T-helper 1 cell (primary cell): Measurements from ENCODE around the gene DUT.

Source experiments
- DNase-seq, 5 donors: peaks; one replicate each; pipeline ENCODE4 v3.0.0-alpha.2; 2012 to 2020

DUT gene

DNA sequence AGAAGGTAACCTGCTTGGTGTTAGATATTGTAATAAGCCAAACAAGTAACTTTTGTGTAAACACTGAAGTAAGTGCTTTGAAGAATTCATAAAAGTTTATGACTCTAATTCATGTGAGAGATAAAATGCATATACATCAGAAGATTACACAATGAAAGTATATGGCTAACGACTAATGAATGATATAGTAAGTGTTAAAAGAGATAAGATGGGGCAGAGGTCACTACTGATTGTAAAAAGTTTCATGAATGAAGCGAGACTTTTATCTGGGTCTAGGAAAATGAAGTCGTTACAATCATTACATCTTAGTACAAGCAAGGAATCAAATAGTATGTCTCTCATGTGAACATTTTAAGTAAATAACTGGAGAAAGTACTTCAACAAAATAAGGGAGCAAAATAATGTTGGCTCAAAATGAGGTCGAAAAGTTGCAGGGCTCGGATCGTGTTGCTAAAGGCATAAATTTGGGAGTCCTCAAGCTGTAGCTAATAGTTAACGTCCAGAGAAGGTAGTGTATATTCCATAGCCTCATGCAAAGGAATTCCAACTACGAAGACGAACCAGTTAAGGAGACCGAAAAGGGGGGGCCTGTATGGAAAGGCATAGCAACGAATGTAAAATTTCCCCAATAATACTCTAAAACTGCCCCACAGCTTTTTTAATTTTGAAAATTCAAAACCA, 984 bp upstream of the DUT start:
- no peak for DNase-seq

DNA sequence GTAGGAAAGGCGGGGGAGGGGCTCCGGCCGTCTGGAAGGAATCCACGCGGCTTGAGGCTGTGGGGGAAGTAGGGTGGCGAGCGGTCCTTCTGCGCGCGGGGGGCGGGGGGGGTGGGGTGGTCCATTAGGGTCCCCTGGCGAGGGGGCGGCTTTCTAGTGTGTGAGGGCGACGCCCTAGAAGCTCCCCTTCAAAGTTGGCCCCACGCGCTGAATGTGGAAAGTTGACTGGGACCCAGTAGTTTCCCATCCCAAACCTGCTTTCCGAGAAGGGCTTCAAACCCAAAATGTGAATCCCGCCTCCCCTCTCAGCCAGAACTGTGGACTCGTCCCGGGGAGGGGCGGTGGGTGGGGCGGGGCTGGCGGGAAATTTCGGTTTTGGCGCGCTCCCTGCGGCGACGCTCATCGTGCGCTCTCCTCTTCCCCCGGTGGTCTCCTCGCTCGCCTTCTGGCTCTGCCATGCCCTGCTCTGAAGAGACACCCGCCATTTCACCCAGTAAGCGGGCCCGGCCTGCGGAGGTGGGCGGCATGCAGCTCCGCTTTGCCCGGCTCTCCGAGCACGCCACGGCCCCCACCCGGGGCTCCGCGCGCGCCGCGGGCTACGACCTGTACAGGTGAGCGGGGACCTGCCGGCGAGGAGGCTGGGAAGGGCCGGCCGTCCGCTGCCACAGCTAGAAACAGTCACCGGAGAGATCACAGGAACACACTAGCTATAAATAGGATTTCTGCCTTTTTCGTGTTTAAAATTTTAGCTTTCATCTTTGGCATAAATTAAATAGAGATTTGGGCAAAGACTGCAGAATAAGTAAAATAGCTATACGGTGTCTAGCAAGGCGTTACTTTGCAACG, 790 bp downstream of the DUT start:
- DNase-seq: peak; percentile 35 to 81 (median 59)

DNA sequence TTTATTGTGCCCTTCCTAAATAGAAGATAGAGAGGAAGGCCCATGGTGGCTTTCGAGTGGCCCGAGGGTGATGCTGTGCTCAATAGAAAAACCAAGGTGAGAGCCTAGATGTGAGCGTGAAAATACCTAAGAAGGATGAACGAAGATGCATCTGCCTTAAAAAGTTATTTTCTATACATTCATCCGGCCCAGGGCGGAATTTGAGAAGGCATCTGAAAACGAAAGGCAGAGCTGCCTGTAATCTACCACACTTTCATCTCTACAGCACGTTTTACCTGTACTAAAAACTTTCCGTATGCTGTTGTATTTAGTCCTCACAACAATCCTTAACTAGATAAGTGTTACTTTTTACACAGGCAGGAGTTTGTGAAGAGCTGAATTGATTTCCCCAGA, 1.4 kb downstream of the DUT start:
- DNase-seq: peak in 1 of 5 donors; percentile 42

DNA sequence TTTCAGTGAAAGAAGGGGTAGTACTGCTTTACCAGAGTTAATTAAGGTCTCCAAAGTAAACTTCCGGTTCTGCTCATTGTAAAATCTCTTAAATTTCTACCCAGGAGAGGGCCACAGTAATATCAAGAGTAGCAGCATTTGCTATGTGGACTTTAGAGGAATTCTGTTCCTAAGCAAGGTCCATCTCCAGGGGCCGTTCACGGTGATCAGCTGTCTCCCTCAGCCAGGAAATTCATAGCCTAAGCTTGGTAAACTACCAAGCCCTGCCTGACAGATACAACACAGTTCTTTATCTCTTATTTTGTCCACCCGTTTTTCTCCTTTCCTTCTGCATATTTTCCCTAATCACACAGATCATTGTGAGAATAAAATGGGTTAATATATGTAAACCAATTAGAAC, 2.3 kb downstream of the DUT start:
- no peak for DNase-seq

DNA sequence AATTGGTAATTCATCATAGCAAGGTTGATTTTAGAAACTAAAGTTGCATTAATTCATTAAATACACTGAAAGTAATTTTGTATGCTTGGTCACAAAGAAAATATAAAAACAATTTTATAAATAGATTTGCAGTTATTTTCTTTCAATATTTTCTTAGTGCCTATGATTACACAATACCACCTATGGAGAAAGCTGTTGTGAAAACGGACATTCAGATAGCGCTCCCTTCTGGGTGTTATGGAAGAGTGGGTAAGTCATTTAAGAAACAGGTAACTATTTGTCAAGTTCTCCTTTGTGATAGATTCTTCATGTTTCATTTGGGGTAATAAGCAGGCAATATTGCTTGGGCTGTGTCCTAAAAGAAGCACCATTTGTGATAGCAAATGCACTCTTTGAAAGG, 3.0 kb downstream of the DUT start:
- DNase-seq: no peak

DNA sequence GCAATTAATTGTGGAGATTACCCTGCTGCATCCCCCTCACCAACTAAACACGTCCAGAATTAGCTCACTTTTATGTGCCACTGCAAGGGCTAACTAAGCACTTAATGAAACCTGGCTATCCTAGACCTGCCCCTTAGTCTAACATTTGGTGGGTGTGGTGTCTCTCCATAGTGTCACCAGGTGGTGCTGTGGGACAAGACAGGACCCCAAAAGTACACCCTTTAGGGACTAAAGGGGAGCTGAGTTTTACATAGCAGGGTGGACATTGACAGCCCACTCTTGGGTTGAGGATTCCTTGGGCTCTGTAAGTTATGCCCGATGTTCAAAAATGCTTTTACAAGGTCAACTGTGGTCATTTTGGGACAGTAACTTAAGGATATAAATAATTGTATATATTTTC, 5.7 kb downstream of the DUT start:
- no peak for DNase-seq

DNA sequence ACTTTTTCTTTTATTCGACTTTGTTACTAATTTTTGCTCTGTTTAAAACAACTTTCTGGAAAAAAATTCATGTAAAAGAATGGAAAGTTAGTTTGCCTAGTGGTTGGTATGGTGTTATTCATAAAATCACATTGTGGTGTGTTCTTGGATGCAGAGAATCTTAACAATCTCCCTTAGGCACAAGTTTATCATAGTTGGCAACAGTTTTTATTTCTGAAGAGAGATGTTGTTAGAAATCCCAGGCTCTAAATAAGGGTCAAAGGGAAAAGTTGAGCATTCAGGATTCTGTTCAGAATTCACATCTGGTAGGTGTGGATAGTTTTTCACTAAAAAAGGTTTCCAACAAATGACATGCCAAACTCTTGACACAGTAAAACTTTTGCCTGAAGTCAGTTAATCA, 6.4 kb downstream of the DUT start:
- DNase-seq: no peak

DNA sequence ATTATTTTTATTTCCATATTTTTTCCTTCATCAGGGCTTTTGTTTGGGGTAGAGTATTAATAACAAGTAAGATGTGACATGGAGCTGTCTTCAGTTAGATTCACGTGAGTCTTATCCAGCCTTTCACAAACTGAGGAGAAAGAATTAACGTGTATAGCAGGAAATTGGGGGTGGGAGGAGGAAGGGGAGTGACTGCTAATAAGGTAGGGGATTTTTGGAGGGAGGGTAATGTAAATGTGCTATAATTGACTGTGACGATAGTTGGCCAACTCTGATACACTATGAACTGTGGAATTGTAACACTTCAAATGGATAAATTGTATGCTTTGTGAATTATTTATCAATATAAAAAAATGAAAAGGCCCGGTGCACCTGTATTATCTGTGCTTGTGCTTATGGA, 8.9 kb downstream of the DUT start:
- no peak for DNase-seq

DNA sequence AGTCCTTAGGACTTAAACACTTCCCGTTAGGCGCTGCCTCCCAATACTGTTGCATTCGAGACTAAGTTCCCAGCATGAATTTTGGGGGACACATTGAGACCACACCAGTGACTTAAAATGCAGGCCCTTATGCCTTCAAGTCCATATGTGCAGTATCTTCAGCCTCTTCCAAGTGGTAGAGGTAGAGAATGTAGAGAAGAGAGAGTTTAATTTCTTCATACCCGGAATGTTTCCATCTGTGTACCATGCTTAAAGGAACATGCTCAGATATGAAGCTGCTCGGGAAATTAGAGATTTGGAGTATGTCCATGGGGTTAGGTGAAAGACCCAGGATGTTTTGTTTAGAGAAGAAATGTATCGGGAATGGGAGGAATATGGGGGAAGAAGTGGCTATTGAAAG, 12.6 kb downstream of the DUT start:
- DNase-seq: no peak

DNA sequence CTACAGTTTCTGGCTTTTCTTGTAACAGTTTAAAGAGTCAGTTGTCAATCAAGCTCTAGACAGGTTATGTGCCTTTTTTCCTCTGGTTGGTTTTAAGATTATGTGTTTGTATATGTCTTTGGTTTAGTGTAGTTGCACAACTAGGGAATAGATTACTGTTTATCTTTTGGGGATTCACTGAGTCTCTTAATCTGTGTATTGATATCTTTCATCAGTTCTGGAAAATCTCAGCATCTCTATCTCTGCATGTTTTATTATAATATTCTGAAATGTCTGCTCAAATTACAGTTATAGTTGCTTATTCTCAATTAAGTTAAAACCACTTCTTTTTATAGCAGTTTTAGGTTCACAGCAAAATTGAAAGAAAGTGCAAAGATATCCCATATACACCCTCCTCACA, 14.3 kb downstream of the DUT start:
- DNase-seq: no peak

DNA sequence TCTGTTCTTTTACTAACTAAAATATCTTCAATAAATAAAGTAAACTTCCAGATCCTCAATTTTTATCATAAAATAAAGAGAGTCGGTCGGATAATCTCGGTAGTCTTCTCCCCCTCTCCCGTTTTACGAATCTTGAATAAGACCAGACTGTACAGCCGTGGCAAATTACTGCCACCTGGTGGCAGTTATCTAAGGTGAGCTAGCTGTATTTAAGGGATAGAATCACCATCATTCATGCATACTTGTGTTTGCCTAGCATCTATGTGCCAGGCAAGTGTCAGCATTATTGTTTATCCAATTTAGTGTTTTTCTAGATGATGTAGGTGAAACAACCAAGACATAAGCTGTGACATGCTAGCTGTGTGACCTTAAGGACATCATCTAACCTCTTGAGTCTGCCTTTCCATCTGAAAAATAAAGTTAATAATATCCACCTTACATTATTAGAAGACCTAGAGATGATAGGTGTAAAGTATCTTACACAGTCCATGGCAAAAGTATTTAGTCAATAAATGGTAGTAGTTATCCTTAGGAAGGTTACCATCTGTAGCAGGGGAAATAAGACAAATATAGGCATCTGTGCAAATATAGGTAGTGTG, 21.3 kb downstream of the DUT start:
- peak in 4 of 5 donors; percentile 20 to 67 (median 30) for DNase-seq

DNA sequence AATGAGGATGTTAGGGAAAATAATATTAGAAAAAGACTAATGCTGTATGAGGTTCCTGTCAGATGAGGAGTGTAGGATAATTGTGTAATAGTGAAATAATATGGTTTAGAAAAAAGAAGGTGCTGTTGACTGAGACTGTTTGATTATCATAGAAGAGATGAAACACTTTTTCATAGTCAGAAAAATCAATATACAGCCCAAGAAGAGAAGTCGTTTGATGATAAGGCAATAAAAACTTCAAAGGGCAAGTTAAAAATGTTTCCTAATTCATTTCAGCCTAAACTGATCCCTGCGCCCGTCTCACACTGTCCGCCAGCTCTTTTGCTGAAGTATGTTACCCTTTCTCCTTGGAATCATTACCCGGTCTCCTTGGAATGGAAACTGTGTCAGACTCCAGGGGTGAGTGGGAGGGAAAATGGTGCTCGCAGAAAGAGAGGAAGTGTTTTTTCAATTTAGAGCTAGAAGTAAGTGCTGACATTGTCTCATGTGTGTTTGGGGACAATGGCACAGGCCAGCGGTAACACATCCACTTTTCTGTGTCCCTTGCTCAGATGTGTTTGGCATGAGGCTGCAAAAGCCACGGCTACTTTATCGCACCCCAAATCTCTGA, 23.6 kb downstream of the DUT start:
- no peak for DNase-seq

DNA sequence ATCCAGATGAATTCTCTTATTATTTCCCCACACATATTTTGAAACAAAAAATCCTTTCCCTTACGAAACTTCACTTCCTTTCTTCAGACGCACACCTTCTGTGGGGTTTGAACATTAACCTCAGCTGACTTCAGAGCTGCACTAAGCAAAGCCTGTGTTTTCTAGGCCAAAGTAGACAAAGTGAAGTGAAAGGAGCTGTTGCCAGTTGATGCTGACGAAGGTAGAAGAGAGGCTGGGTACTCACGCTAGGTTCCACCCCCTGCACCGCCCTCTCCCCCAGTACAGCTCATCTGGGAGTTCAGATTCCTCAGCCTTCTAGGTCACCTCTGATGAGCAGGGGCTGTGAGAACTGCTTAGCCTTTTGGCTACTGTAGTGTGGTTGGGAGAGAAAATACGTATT, 24.1 kb downstream of the DUT start:
- no peak for DNase-seq

DNA sequence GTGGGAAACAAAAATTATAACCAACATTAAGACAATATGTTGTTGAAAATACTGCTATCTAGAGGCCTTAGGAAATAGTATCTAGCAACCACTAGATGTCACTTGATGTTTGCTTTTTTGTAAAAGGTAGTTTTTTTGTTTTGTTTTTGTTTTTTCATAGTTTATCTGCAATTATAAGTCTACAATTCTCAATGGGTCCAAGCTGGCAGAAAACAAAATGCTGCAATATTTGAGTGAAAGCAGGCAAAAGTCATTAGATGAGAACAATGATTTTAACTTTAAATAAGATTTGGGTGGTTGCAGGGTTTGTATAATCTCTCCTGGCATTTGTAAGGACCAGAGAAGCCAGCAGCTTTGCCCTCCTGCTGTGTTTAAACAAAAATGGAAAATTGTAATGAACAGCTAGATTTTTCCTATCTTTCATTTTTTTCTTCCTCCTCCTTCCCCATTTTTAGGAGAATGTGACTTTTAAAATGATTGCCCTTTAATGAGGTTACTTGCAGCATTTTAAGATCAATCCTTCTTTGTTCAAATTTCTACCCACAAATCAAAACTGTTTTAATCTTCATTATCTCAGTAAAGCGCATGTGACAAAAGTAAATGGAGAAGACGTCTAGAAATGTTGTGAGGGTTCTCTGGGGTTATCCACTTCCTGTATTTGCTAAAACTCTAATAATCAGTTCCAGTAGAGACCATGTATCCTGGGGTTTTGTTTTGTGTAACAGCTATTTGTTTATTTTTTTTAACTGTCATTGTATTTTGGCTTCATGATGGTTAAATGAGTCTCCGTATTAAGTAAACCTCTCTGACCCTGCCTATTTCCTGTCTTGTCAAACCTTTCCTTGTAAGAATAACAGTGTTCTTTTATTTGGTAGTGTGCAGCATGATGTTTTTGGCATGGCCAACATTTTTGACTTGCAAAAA, 27.3 kb downstream of the DUT start:
- no peak for DNase-seq

DNA sequence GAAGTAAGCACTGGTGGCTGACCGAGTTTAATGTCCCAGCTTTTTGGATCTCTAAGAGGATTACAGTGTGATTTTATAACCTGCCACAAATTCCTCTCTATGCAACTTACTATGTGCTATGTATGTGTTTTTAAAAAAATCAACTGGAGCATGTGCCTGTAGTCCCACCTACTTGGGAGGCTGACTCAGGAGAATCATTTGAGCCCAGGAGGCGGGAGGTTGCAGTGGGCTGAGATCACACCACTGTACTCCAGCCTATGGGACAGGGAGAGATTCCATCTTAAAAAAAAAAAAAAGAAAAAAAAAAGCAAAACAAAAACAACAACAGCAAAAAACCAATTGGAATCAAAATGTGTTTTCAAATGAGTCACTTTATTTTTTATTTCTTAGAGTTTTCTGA, 29.6 kb downstream of the DUT start:
- DNase-seq: no peak

DNA sequence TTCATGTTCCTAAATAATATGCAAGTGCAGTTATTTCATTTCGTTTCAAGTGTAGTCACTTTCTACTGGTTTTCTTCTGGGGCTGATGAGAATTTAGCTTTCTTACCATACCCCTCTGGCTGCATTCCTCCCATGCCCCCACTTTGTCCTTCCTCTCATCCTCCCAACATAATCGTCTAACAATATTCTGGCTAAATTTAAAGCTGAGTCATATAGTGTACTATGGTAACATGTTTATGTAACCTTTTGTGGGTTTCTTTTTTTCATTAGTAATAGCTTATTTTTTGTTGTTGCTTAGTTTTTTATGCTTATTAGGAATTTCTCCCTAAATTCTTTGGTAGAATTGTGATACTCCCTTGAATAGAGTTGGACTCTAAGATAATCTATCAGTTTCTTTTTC, 30.5 kb downstream of the DUT start:
- no peak for DNase-seq

DNA sequence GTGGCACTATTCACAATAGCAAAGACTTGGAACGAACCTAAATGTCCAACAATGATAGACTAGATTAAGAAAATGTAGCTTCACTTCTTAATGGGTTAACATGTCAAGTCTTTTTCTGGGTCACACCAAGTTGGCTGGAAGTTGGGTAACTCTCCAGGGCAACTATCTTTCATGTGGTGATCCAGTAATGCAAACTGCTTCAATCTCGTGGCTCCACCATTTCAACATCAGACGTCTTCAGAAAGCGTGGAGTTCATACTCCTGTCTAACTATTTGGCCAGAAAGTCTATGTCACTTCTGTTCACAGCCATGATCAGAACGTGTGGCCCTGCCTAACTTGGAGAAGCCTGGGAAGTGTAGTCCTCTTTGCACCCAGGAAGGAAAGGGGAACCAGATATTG, 32.2 kb downstream of the DUT start:
- DNase-seq: no peak

DNA sequence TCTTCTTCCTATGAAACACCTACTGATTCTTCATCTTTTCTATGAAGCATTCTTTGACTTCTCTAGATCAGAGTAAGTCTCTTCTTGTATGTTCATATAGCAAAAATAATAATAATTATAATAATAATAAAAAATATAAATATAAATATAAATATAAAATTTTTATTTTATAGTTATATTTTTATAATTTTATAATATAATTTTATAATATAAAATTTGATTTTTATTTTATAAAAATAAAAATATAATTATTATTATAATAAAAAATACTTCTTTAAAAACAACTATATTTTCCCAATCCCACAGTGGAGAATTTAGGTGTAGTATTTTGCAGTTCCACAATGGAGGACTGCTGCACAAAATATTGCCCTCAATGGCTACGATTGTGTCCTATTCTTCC, 34.3 kb downstream of the DUT start:
- DNase-seq: no peak

DNA sequence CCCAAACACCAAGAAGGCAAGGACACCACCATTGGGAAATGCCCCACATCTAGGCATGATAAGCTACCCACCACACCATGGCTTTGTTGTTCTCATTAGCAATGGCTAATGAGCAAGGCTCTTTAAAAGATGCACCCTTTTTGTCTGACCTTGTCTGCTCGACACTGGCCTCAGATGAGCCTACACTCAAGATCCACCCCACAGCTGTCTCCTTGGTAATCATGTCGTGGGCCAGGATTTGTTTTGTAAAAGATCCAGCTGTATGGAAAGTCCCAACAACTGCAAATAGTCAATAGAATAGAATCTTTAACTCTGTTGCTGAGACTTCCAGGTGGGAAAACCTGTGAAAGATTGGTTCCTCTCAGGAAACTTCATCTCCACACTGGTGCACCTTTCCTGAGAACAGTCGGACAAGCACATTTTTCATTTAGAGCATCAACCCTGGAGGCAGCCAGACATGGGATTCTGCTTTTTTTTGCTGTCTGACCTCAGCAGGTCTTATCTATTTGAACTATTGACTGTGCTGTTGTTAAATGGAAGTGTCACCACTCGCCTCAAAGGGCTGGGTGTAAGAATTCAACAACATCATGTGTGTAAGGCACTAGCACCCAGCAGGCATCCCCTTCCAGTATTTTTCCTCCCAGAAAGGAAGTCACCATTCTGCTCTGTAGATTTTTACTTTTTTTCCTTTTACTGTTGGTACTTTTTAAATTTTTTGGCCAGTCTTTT, 35.5 kb downstream of the DUT start:
- DNase-seq: no peak

DNA sequence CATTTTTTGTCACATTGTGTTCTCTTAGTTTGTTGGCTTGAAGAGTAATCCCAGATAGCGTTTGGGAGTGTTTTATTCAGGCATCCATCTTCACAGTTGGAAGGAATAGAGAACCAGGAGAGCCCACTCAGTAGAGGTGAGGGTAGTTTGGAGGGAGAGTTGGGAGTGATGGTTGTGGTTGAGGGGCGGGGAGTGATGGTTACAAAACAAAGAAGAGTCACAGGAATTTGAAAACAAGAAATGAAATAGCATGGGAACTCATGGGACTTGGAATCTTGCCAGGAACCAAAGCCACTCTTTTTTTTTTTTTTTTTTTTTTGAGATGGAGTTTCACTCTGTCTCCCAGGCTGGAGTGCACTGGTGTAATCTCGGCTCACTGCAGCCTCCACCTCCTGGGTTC, 36.3 kb downstream of the DUT start:
- no peak for DNase-seq

DNA sequence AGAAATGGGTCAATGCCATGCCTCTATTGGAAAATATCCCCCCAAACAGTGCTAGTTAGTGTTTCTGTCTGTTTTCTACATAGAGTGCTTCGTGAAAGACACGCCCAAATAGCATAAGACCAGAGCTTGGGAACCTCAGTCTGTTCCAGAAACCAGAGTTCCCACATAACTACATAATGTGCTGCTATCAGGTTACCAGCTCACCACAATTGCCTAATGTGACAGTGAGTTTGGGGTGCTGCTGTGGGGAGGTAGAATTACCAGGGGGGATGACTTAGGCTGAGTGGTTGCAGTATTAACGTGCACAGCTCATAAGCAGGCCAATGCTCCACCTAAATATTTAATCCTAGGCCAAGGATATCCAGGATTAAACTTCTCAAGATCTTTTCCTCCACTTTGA, 39.2 kb downstream of the DUT start:
- DNase-seq: no peak

DNA sequence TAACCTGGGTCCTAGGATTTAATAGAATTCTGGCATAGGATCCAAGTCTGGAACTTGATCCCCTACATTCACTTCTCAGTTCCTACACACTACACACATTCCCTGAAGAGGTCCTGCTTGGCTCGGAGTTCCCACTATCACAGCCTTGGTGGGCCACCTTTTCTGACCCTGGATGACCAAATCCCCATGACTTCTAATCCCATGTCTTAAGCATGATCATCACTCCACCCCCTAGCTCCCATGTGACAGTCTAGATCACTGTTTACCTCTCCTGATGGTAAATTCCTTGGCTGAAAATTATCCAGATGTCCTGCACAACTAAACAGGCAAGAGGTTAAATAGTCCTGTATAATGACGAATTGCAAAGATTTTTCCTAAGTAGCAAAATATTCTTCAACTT, 40.3 kb downstream of the DUT start:
- no peak for DNase-seq
